Stimulated activated CD8-positive, alpha-beta memory T cell treated with anti-CD3 and anti-CD28 coated beads, Interleukin-7, amount 100 ng/mL, for 24 hours (primary cell): ENCODE results near the gene SLC25A53.

Experiments
- DNase-seq: peaks from one replicate; pipeline ENCODE4 v3.0.0-alpha.2; 2020; ENCODE audit warnings: low read depth

The SLC25A53 gene

GRCh38 chrX:104156630-104157529, at the start of gene SLC25A53:
Gene SLC25A53, minus strand, starts transcription at chrX:104157009. Its CDS starts 51,752 bp downstream, at chrX:104105257.
- DNase-seq, result peak; percentile 44

- DNase-seq, result no peak
These were observed 48.7 kb upstream of the SLC25A53 start for GRCh38 chrX:104205548-104205947.

- no peak for DNase-seq
These were observed 38.8 kb upstream of the SLC25A53 start for GRCh38 chrX:104195489-104196084.

- no peak for DNase-seq
These were observed 38.2 kb upstream of the SLC25A53 start for GRCh38 chrX:104195013-104195412.

GRCh38 chrX:104193485-104193884, 36.7 kb upstream of the SLC25A53 start:
- no peak for DNase-seq

- no peak for DNase-seq
These were observed 33.0 kb upstream of the SLC25A53 start for GRCh38 chrX:104189837-104190236.

GRCh38 chrX:104187931-104188330, 31.1 kb upstream of the SLC25A53 start:
- DNase-seq, result no peak

GRCh38 chrX:104183685-104184084, 26.9 kb upstream of the SLC25A53 start:
- DNase-seq, result no peak

- no peak for DNase-seq
These were observed 17.0 kb upstream of the SLC25A53 start for GRCh38 chrX:104173841-104174240.

GRCh38 chrX:104172788-104173187, 16.0 kb upstream of the SLC25A53 start:
- DNase-seq, result no peak

GRCh38 chrX:104172121-104172520, 15.3 kb upstream of the SLC25A53 start:
- no peak for DNase-seq

GRCh38 chrX:104168127-104168526, 11.3 kb upstream of the SLC25A53 start:
- no peak for DNase-seq

- no peak for DNase-seq
These were observed 10.1 kb upstream of the SLC25A53 start for GRCh38 chrX:104166735-104167436.

GRCh38 chrX:104165894-104166734, 9.3 kb upstream of the SLC25A53 start, which contains the start of gene FAM199X:
Gene FAM199X, plus strand, starts transcription at chrX:104166453. Its CDS starts 333 bp downstream, at chrX:104166786.
- DNase-seq, result peak; percentile 51

GRCh38 chrX:104151037-104151436, 5.8 kb downstream of the SLC25A53 start:
- DNase-seq, result no peak

- no peak for DNase-seq
These were observed 15.6 kb downstream of the SLC25A53 start for GRCh38 chrX:104141087-104141760.

- no peak for DNase-seq
These were observed 19.3 kb downstream of the SLC25A53 start for GRCh38 chrX:104137496-104137895.

- DNase-seq, result no peak
These were observed 20.4 kb downstream of the SLC25A53 start for GRCh38 chrX:104136241-104137019.

GRCh38 chrX:104135677-104136076, 21.1 kb downstream of the SLC25A53 start:
- DNase-seq, result no peak

GRCh38 chrX:104134583-104135261, 22.1 kb downstream of the SLC25A53 start:
- no peak for DNase-seq
